SU-DHL-6 (cell line): Measurements from ENCODE around the gene VWC2L.

Source experiments
- H2AFZ ChIP-seq: fragments of 200-600 bp; sonication (generic); 2 replicates; pipeline ENCODE4 v1.6.1; 2014; ENCODE audit warnings: low read depth, mild to moderate bottlenecking, moderate library complexity, mixed read lengths, antibody characterized with exemption, low read length; ENCODE audit not compliant: severe bottlenecking
- H3F3A ChIP-seq: fragments of 200-600 bp; shearing (Covaris generic); 2 replicates; pipeline ENCODE4 v1.6.0; 2016; ENCODE audit warnings: antibody characterized with exemption, mild to moderate bottlenecking; ENCODE audit not compliant: insufficient read depth
- H3K27ac ChIP-seq: fragments of 200-600 bp; sonication (generic); 2 replicates; pipeline ENCODE4 v1.5.1; 2016; ENCODE audit warnings: low read depth, mild to moderate bottlenecking, low read length, moderate library complexity, mixed read lengths
- H3K27me3 ChIP-seq: fragments of 200-600 bp; sonication (generic), shearing (Covaris generic); 2 replicates; pipeline ENCODE4 v1.6.0; 2014; ENCODE audit warnings: mild to moderate bottlenecking, low read length
- H3K36me3 ChIP-seq: fragments of 200-600 bp; sonication (generic); 2 replicates; pipeline ENCODE4 v1.6.1; 2014; ENCODE audit warnings: mild to moderate bottlenecking, low read length, mixed read lengths
- H3K4me2 ChIP-seq: fragments of 300-600, 200-600 bp; shearing (Covaris generic), sonication (generic); 2 replicates; pipeline ENCODE4 v1.6.0; 2014; ENCODE audit warnings: low read length, low read depth, mild to moderate bottlenecking; ENCODE audit not compliant: poor library complexity, severe bottlenecking
- H3K4me3 ChIP-seq: fragments of 200-600 bp; sonication (generic); 2 replicates; pipeline ENCODE4 v1.5.1; 2014; ENCODE audit warnings: antibody characterized with exemption, low read length, mild to moderate bottlenecking, mixed read lengths; ENCODE audit not compliant: insufficient read depth, poor library complexity, severe bottlenecking
- H3K79me2 ChIP-seq: fragments of 200-600 bp; sonication (generic); 2 replicates; pipeline ENCODE4 v1.6.1; 2014; ENCODE audit warnings: mild to moderate bottlenecking, low read length, moderate library complexity; ENCODE audit not compliant: insufficient read depth
- H3K9ac ChIP-seq: fragments of 200-600 bp; sonication (generic); 2 replicates; pipeline ENCODE4 v1.7.0; 2014; ENCODE audit warnings: mild to moderate bottlenecking, low read length
- H3K9me2 ChIP-seq: fragments of 200-600 bp; sonication (generic); replicated peaks from 2 replicates; pipeline ENCODE4 v1.6.1; 2014; ENCODE audit warnings: low read length; ENCODE audit not compliant: insufficient read depth
- H3K9me3 ChIP-seq: fragments of 200-600 bp; sonication (generic); 2 replicates; pipeline ENCODE4 v1.6.1; 2014; ENCODE audit warnings: low read length, mixed read lengths; ENCODE audit not compliant: insufficient read depth
- H4K20me1 ChIP-seq: fragments of 200-600 bp; sonication (generic); 2 replicates; pipeline ENCODE4 v1.6.1; 2014; ENCODE audit warnings: low read depth, mild to moderate bottlenecking, antibody characterized with exemption, low read length, moderate library complexity, mixed read lengths
- CTCF ChIP-seq: fragments of 200-600 bp; sonication (generic); IDR thresholded peaks from one replicate; pipeline ENCODE4 v1.5.1; 2017; ENCODE audit warnings: antibody characterized with exemption, mild to moderate bottlenecking, low read length, moderate library complexity; ENCODE audit not compliant: insufficient read depth, poor library complexity, severe bottlenecking
- EZH2phosphoT487 ChIP-seq: fragments of 200-600 bp; sonication (generic), shearing (Covaris generic); conservative IDR thresholded peaks from 2 replicates; pipeline ENCODE4 v1.6.1; 2018; ENCODE audit warnings: mild to moderate bottlenecking, antibody characterized with exemption, low read length, moderate library complexity, mixed read lengths

The VWC2L gene

DNA sequence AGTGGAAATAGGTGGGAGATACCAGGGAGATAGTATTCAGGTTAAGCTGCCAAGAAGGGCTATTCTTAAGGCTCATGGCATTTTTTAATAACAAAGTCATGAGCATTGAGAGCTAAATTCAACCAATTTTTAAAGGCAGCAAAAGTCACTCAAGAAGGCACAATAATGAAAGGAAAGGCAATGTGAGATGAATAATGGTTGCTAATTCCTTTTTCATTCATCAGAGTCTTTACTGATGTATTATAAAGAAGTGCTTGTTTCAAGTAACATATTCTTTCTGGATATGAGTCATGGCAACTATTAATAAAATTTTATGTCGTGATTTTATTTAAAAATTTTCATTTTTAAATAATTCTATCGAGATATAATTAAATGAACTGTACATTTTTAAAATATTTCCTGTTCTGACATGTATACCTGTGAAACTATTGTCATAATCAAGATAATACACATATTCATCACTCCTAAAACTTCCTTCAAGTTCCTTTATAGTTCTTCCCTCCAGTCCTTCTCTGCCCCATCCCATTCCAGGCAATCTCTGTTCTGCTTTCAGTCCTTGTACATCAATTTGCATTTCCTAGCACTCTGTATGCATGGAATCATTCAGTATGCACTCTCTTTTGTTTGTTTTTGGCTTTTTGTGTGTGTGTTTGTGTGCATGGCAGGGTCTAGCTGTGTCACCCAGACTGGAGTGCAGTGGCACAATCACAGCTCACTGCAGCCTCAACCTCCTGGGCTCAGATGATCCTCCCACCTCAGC is 40.8 kb downstream of the VWC2L start:
- no peak overlapping the region for H3K4me3 ChIP-seq
- no peak overlapping the region for H2AFZ ChIP-seq
- no peaks in the 10 kb centered on the region for H3K9me3 ChIP-seq
- no peaks in the 10 kb centered on the region for H3K79me2 ChIP-seq
- no peaks in the 10 kb centered on the region for H3K36me3 ChIP-seq
- H3K27me3 ChIP-seq = no peaks in the 10 kb centered on the region
- H3K4me2 ChIP-seq = no peak overlapping the region
- no peak overlapping the region for H3K9ac ChIP-seq
- no peak overlapping the region for H3K27ac ChIP-seq
- H4K20me1 ChIP-seq = no peaks in the 10 kb centered on the region
- no peaks in the 10 kb centered on the region for H3K9me2 ChIP-seq
- H3F3A ChIP-seq = no peaks in the 10 kb centered on the region
- no peak for TF ChIP-seq CTCF
- no peak for TF ChIP-seq EZH2phosphoT487

- Histone ChIP-seq H3K79me2 (no peaks in the 10 kb centered on the region), H3K9me3 (no peaks in the 10 kb centered on the region), H3K9me2 (no peaks in the 10 kb centered on the region), H3K4me2 (no peak overlapping the region), H3K27ac (no peak overlapping the region), H3K27me3 (no peaks in the 10 kb centered on the region), H3K9ac (no peak overlapping the region), H3K36me3 (no peaks in the 10 kb centered on the region), H4K20me1 (no peaks in the 10 kb centered on the region), H3F3A (no peaks in the 10 kb centered on the region), H2AFZ (no peak overlapping the region), H3K4me3 (no peak overlapping the region)
- TF ChIP-seq CTCF (no peak), EZH2phosphoT487 (no peak)
These were observed 54.7 kb downstream of the VWC2L start for GRCh38 chr2:214465363-214466146.

- no peak overlapping the region for H3K4me2 ChIP-seq
- H3K9me3 ChIP-seq = no peaks in the 10 kb centered on the region
- no peak overlapping the region for H3K9ac ChIP-seq
- no peak overlapping the region for H3K4me3 ChIP-seq
- H3K9me2 ChIP-seq = no peaks in the 10 kb centered on the region
- TF ChIP-seq CTCF (no peak), EZH2phosphoT487 (no peak)
- no peaks in the 10 kb centered on the region for H4K20me1 ChIP-seq
- no peak overlapping the region for H2AFZ ChIP-seq
- no peaks in the 10 kb centered on the region for H3F3A ChIP-seq
- no peak overlapping the region for H3K27ac ChIP-seq
- no peaks in the 10 kb centered on the region for H3K27me3 ChIP-seq
- H3K79me2 ChIP-seq = no peaks in the 10 kb centered on the region
- no peaks in the 10 kb centered on the region for H3K36me3 ChIP-seq
These were observed 58.9 kb downstream of the VWC2L start for GRCh38 chr2:214469728-214470127.
